ENCODE measurements around the gene PERM1.
"Not testable (repeated sequence)": the region's sequence is repeated elsewhere in the genome, so short reads cannot be mapped to it uniquely, and the experiment has no call there.

The PERM1 gene, protein sequence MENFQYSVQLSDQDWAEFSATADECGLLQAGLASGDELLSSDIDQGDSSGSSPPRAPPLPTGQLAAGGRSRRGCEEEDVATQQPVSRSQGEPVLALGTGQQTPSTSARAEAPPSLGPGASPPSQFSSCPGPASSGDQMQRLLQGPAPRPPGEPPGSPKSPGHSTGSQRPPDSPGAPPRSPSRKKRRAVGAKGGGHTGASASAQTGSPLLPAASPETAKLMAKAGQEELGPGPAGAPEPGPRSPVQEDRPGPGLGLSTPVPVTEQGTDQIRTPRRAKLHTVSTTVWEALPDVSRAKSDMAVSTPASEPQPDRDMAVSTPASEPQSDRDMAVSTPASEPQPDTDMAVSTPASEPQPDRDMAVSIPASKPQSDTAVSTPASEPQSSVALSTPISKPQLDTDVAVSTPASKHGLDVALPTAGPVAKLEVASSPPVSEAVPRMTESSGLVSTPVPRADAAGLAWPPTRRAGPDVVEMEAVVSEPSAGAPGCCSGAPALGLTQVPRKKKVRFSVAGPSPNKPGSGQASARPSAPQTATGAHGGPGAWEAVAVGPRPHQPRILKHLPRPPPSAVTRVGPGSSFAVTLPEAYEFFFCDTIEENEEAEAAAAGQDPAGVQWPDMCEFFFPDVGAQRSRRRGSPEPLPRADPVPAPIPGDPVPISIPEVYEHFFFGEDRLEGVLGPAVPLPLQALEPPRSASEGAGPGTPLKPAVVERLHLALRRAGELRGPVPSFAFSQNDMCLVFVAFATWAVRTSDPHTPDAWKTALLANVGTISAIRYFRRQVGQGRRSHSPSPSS

DNA sequence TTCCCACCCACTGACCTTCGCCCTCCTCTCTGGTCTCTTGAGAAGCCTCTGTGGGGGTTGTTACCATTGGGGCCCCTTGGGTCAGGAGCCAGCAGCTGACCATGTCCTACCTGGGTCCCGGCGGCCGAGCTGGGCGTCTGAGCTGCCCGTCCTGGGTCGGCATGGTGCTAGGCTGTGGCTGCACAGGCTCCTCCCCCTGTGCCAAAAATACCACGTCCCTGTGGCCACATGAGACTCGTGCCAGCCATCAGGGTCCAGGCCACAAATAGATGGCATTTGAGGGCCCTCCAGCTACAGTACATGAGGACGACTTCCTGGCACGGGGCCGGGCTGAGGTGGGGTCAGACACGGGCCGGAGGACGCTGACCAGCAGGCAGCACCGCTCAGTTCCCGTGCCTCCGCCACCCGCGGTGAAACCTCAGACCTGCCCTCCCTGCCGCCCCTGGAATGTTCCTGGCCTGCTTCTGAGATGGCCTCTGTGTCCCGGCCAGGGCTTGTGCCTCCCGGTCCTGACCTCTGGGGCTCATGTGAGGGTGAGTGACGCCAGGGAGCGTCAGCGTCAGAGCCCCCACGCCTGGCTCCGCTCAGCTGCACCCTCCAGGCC is at the start of gene PERM1:
PERM1 (minus strand) TSS at position 139 of the 604 bp plus-strand sequence. CDS start 1,064 bp downstream, outside the sequence.
- no peak for DNase-seq

DNA sequence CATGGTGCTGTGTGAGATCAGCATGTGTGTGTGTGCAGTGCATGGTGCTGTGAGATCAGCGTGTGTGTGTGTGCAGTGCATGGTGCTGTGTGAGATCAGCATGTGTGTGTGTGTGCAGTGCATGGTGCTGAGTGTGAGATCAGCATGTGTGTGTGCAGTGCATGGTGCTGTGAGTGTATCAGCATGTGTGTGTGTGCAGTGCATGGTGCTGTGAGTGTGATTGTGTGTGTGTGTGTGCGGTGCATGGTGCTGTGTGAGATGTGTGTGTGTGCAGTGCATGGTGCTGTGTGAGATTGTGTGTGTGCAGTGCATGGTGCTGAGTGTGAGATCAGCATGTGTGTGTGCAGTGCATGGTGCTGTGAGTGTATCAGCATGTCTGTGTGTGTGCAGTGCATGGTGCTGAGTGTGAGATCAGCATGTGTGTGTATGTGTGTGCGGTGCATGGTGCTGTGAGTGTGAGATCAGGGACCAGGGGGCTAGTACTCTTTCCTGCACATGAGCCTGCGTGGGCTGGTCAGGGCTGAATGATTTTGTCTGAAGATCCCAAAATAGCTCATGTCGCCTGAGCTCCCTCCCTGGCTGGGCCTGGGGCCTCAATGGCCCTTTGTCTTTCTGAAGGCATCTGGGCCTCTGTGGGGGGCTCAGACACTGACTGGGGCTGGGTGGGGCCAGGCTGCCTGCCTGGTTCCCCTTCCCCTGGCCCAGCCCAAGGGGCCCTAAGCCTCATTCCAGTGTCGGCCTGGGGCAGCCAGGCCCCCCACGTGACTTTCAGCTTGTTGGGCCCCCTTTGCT is 49.2 kb upstream of the PERM1 start:
- DNase-seq: not testable (repeated sequence)

DNA sequence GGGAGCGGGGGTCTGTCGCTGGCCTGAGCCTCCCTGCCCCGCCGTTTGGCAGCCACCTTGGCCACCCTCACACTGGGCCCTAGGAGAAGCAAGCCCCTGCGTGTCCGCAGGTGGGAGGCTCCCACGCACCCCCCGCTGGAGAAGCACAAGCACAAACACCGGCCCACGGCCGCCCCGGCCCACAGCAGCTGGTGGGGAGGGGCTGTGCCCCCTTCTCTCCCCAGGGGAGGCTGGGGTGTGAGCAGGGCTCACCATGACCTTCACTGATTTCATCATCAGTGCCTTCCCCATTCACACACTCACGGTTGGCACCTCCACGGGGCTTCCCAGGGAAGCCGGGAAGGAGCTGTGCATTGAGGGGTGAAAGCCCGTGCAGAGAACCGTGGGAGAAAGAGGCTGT is 45.9 kb upstream of the PERM1 start:
- no peak for DNase-seq

DNA sequence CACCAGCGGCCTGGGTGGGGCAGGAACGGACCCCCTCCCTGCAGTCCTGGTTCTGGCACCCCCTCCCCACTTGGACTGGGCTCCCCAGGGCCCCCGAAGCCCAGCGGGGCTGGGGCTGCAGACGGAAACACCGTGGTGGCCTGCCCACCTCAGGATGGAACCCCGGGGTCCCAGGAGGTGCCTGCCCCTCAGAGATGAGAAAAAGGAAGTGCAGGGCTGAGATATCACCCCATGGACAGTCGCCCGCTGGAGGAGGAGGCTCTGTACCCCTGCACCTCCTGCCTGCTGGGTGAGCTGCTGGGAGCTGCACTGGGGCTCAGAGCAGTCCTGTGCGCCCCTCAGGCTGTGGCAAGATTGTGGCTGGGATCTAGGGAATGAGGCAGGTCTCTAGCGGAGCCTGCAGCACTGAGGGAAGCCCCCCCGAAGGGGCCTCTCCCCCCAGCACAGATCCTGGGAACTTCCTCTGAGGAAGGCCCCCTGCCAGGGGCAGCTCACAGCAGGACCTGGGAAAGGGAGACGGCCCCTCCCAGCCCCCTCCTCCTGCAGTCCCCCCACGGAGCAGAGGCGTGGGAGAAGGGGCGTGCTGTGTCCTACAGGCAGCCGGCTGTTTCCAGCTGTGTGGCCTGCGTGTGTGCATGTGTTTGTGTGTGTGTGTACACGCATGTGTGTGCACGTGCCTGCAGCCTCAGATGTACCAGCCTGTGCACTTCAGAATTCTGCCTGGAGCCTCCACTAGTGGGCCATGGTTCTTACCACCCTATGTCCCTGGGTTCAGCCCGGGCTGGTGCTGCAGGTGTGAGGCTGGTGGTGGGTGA is 44.9 kb upstream of the PERM1 start:
- no peak for DNase-seq

DNA sequence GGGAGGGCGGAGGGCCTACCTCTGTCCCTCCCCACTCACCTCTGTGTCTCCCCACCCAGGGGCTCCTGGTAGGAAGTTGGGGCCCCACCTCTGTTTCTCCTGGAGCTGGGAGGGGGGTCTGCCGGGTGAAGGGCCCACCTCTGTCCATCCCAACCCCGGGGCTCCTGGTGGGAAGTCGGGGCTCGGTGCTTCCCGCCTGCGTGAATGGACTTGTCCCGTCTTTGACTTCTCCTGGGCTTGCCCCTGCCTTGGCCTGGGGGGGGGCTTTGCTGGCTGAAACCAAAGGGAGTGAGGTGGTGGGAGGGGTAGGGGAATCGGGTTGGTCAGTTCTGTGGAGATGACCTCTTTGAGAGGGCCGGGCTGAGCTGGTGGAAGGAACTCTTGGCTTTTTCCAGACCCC is 43.8 kb upstream of the PERM1 start:
- DNase-seq: no peak

DNA sequence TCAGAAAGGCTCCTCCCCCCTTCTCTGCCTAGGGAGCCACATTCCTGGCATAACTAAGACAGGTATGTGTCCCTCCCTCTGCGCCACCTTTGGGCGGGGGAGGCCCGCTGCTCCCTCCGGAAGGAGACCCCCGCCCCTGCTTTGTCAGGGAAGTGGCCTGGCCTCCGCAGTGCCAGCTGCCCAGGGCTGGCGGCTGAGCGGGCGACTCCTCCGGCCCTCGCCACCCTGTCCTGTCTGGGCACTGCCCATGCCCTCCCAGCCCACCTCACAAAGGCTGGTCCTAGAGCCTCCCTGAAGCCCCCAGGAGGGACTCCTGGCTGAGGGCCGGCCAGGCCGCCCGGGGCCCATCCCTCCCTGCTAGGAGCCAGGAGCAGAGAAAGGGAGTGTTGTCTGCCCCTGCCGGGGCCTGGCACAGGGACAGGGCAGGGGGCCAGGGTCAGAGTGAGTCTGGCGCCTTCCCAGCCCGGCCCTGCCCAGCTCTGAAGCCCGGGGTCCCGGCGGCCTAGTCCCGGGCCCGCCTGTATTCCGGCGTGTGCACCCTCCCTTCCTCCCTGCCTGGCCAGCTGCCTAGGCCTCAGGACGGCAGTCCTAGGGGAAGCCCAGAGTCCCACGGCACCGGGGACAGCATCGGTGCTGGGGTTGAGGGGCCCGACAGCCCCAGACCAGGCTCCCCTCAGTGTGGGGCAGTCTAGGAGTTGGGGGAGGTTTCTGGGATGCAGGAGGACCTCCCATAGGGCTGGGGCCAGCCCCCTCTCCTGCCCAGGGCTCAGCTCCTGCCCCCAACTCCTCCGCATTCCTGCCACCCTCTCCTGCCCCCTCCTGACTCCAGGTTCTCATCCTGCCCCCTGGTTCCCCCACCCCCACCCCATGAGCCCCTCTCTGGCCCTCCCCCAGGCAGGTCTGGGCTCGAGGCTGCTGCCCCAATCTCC is 43.1 kb upstream of the PERM1 start:
- DNase-seq: no peak

DNA sequence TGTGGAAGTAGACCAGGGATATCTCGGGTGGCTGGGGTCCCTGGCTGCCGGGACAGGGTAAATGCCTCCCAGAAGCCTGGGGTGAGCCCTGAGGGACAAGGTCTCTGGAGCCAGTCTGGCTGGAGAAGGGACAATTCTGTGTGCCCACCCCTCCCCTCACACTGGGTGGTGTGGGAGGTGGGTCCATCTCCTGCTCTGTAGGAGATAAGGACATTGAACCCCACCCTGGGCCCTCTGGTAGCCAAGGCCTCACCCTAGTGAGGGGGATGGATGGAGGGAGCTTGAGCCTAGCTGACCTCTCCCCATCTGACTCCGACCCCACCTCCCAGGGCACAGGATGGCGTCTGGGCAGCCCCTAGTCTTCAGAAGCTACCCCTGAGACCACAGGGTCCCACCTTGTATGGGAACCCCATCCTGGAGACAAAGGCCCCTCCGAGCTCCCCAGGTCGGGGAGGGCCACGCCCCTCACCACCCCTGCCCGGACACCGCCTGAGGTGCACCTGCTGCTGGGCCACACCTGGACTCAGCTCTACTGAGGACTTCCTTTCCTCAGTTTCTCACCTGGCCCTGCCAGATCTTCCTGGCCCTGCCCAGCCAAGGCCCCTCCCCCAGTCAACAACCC is 42.4 kb upstream of the PERM1 start:
- DNase-seq: no peak

DNA sequence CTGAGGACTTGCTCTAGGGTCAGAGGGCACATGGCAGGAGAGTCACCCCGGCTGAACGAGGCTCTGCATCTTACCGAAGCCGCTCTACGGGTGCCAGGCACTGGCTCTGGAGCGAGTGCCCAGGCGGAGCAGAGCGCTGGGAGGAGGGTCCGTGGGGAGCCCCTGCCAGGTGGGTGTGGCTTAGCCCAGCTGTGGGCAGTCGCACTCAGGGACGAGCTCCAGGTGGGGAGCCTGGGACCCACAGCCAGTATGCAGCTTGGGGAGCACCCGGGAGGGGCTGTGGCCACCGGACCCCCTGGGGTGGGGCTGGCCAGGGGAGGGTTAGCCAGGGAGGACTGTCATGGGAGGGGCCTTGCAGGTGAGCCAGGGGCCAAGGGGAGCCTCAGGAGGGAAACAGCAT is 41.8 kb upstream of the PERM1 start:
- no peak for DNase-seq

DNA sequence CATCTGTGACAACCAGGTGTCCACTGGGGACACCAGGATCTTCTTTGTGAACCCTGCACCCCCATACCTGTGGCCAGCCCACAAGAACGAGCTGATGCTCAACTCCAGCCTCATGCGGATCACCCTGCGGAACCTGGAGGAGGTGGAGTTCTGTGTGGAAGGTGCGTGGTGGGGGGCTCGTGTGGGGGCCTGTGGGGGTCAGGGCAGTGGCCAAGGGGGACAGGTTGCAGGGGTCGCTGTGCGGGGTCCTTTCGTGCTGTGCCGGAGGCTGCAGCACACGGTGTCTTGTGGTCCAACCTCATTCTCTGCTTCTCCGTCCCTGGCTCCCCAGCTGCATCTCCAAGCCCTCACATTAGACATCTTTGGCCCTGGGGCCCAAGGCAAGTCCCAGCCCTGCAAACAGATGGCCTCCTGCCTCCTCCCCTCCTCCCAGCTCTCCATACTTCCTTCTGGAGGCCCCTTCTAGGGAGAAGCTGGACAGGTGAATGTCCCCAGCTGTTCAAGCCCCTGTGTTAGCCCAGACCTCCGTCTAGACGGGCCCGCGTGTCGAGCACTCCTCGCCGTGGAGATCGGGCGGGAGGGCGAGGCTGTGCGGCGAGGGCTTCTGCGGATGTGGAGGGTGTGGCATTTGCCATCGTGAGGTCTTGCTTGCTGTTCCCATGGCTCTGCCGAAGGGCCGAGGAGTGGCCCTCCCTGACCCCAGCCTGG is 40.6 kb upstream of the PERM1 start:
- DNase-seq: no peak

DNA sequence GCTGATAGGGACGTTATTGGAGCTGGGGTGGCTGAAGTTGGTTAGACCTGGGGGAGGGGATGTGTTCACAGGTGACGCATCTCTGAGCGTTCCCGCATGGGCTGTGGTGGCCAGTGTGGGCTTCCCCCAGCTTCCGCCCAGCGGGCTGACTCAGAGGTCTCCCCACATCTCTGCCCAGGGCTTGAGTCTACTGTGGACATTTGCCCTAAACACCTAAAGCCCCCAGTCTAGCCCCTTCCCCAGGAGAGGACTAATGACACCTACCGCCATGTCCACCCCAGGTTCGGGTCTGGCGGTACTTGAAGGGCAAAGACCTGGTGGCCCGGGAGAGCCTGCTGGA is 40.0 kb upstream of the PERM1 start:
- DNase-seq: no peak

DNA sequence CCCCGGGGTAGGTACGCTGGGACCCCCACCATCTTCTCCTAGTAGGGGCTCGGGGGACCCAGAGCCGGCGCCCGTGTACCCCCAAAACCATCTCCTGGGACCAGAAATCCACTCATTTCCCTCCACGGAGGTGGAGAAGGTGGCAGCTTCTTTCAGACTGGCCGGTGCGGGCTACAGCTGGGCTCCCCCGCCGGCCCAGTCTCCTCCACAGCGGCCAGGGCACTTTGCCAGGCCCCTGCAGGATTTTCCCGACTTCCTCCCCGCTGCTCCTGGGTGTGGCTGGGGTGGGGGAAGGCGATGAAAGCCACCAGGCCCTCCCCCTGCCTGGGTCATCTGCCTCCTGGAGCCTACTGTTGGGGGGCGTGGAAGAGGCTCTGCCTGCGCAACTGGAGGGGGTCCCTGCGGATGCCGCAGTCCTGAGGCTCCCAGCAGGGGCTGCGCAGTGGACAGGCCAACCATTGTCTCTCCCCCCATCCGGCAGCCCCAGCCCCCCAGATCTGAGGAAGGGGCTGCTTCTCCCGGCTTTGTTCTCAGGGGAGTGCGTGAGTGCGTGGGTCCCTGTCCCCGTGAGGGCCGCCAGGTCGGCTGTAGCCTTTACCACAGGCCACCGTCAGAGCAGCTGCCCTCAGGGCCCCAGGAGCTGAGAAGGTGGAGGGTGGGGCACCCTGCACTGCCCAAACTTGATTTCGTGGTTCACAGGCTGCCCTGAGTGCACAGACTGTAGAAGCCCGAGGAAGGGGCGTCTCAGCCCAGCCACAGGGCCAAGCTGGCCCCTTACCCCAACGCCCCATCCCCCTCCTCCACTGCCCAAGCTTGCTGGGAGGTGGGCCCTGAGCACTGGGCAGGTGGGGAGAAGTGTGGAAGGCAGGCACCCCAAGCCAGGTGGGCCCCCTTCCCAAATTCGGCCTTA is 39.4 kb upstream of the PERM1 start:
- no peak for DNase-seq

DNA sequence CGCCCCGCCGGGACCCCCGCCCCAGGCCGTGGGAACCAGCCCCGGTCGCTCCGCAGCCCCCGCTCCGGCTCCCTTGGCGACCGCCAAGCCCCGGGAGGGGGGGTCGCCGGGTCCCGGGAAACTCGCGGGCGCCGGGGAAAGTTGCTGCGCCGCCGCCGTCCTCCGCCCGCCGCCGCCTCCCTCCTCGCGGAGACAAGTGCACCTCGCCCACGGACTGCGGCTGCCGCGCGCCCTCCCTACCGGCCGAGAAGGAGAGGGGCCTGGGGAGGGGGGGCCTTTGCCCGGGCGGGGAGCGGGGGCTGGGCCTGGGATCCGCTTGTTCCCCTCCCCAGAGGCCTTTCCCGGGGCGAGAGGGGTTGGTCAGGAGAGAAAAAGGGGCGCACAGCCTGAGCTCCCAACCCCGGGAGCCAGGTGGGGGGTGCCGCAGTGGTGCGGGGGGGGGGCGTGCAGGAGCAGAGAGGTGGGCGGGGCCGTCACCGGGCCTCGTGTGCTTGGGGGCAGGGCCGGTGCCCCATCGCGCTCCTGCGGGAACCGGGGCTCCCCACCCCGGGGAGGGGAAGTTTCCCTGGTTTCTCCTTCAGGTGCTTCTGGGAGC is 38.6 kb upstream of the PERM1 start:
- no peak for DNase-seq

DNA sequence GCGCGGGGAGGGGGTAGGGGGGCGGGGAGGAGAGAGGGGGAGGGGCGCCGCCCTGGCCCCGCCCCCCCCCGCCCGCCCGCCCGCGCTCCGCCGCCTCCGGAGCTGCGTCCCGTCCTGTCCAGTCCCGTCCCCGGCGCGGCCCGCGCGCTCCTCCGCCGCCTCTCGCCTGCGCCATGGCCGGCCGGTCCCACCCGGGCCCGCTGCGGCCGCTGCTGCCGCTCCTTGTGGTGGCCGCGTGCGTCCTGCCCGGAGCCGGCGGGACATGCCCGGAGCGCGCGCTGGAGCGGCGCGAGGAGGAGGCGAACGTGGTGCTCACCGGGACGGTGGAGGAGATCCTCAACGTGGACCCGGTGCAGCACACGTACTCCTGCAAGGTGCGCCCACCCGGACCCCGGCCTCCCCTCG is 38.1 kb upstream of the PERM1 start, which contains the start of gene AGRN:
AGRN (plus strand) TSS at position 121 of the 405 bp plus-strand sequence; CDS start at position 174, 53 bp downstream.
- DNase-seq: no peak

DNA sequence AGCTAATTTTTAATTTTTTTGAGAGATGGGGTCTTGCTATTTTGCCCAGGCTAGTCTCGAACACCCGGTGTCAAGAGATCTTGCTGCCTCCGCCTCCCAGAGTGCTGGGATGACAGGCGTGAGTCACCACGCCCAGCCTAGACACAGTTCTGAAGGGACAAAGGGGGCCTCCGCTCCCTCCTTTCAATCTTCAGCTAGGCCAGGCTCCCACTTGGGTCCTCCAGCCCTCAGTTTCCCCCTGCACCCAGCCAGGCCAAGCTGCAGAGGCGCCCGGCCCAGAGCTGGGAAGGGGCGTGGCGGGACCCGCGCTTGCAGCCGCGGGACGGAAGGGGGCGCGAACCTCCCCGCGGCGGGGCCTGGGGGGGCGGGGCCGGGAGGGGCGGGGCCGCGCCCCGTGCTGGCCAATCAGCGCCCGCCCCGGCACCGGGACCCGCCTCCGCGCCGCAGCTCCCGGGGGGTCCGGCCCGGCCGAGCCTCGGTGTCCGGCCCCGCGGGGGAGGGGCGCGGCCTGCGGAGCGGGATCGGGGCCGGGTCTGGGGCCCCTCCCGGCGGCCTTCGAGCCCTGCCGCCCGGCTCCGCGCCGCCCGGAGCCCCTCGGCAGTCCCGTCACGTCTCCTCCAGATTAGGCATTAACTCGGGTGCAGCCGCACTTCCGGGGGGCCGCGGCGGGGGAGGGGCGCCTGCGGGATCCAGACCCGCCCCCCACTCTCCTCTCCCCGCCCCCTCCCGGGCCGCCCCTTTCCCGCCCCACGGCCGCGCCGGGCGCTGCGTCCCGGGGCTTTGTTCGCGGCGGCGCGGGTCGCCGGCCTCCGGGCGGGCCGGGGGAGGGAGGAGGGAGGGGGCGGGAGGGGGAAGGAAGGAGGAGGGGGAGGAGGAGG is 37.5 kb upstream of the PERM1 start:
- DNase-seq: peak; percentile 73

DNA sequence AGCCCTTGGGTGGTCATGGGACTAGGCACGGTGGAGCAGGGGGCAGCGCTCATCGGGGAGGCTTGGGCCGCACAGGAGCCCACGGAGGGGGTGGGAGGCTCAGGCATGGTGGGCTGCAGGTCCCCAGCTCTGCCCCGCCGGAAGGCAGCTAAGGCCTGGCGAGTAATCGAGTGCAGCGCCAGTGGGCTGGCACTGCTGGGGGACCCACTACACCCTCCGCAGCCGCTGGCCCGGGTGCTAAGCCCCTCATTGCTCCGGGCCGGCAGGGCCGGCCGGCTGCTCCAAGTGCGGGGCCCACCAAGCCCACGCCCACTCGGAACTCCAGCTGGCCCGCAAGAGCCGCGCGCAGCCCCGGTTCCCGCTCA is 36.4 kb upstream of the PERM1 start:
- DNase-seq: not testable (repeated sequence)

DNA sequence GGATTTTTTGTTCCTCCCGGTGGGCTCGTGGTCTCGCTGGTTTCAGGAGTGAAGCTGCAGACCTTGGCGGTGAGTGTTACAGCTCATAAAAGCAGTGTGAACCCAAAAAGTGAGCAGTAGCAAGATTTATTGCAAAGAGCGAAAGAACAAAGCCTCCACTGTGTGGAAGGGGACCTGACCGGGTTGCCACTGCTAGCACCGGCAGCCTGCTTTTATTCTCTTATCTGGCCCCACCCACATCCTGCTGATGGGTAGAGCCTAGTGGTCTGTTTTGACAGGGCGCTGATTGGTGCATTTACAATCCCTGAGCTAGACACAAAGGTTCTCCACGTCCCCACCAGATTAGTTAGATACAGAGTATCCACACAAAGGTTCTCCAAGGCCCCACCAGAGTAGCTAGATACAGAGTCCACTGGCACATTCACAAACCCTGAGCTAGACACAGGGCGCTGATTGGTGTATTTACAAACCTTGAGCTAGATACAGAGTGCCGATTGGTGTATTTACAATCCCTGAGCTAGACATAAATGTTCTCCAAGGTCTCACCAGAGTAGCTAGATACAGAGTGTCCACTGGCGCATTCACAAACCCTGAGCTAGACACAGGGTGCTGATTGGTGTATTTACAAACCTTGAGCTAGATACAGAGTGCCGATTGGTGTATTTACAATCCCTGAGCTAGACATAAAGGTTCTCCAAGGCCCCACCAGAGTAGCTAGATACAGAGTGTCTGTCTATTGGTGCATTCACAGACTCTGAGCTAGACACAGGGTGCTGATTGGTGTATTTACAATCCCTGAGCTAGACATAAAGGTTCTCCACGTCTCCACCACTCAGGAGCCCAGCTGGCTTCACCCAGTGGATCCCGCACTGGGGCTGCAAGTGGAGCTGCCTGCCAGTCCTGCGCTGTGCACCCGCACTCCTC is 35.8 kb upstream of the PERM1 start:
- not testable (repeated sequence) for DNase-seq
